ENCODE results near the gene COMMD9.

DNA sequence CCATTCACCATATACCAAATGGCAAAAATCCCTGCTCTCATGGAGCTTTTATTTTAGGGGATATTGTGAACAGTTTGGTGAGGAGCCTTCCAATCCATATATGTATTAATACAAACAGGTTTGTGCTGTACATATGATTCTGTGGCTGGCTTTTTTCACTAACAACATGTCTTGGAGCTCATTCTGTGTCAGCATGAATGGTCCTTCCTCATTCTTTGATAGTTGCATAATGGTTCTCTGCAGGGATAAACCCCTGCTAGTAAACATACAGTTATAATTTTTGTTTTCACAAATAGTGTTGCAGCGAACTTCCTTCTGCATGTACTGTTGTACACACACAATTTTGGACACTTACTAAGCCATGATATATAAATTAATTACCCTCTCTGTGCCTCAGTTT lies 15.1 kb upstream of the COMMD9 start:
- no peak for TF ChIP-seq EZH2 (IDR thresholded peaks at IDR 0.05; ENCODE audit: low read length, unreplicated experiment)
- TF ChIP-seq, protein P1, sequence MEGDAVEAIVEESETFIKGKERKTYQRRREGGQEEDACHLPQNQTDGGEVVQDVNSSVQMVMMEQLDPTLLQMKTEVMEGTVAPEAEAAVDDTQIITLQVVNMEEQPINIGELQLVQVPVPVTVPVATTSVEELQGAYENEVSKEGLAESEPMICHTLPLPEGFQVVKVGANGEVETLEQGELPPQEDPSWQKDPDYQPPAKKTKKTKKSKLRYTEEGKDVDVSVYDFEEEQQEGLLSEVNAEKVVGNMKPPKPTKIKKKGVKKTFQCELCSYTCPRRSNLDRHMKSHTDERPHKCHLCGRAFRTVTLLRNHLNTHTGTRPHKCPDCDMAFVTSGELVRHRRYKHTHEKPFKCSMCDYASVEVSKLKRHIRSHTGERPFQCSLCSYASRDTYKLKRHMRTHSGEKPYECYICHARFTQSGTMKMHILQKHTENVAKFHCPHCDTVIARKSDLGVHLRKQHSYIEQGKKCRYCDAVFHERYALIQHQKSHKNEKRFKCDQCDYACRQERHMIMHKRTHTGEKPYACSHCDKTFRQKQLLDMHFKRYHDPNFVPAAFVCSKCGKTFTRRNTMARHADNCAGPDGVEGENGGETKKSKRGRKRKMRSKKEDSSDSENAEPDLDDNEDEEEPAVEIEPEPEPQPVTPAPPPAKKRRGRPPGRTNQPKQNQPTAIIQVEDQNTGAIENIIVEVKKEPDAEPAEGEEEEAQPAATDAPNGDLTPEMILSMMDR (conservative IDR thresholded peaks at IDR 0.05; ENCODE audit: low read depth, low read length): no peak
